Naive thymus-derived CD4-positive, alpha-beta T cell (primary cell): ENCODE measurements around the gene HPF1. TPM values are rescaled to one million over a fixed set of nuclear protein-coding genes. Genes with fewer than 3 reads are reported as not detected.

Experiments
- ATAC-seq: fragments of 150-1000 bp; cut with Tn5 transposase; 2 replicates; pipeline ENCODE4 v1.10.0; 2021; ENCODE audit warnings: mild to moderate bottlenecking, moderate library complexity
- CTCF ChIA-PET: fragments of 350-600 bp; sonication (Branson Sonifier 250); formaldehyde crosslinking; loops from one replicate; lab custom pipeline; 2021; ENCODE audit warnings: antibody characterized with exemption; lab: Charles Lee
- POLR2A ChIA-PET: fragments of 350-600 bp; sonication (Branson Sonifier 250); formaldehyde crosslinking; loops from one replicate; lab custom pipeline; 2021; ENCODE audit warnings: antibody characterized with exemption, inconsistent platforms; lab: Charles Lee
- DNase-seq, 9 donors: peaks; one replicate each; pipeline versions ENCODE4 v3.0.0 to v3.0.0-alpha.2; 2020 to 2022; ENCODE audit warnings: mixed read lengths in 1 of 9
- H3K27ac ChIP-seq: one replicate; pipeline ENCODE4 v1.7.0; 2013; ENCODE audit warnings: mild to moderate bottlenecking, low read depth, low read length, moderate library complexity
- H3K27me3 ChIP-seq, 2 donors: one replicate each; pipeline ENCODE4 v1.7.0; 2013; ENCODE audit warnings: low read length in 2 of 2, mild to moderate bottlenecking in 2 of 2, moderate library complexity in 2 of 2; ENCODE audit not compliant: control insufficient read depth in 2 of 2, insufficient read depth in 2 of 2
- H3K36me3 ChIP-seq, 3 experiments: 1 replicate in 2 of 3; 2 replicates in 1 of 3; pipeline ENCODE4 v1.7.0; 2013; ENCODE audit warnings: low read length in 3 of 3, mild to moderate bottlenecking in 3 of 3, moderate library complexity in 1 of 3; ENCODE audit not compliant: insufficient read depth in 3 of 3, control insufficient read depth in 2 of 3
- H3K4me1 ChIP-seq, 2 donors: one replicate each; pipeline ENCODE4 v1.7.0; 2013; ENCODE audit warnings: low read length in 2 of 2, mild to moderate bottlenecking in 2 of 2, moderate library complexity in 1 of 2; ENCODE audit not compliant: control insufficient read depth in 2 of 2, insufficient read depth in 2 of 2
- H3K4me3 ChIP-seq: 2 replicates; pipeline ENCODE4 v1.7.0; 2013; ENCODE audit warnings: mild to moderate bottlenecking, low read length
- H3K9me3 ChIP-seq, 3 experiments: 1 replicate in 2 of 3; 2 replicates in 1 of 3; pipeline ENCODE4 v1.7.0; 2013; ENCODE audit warnings: low read length in 3 of 3; ENCODE audit not compliant: control insufficient read depth in 2 of 3
- H3K27ac Mint-ChIP-seq, 9 donors: one replicate each; pipeline ENCODE4 v1.8.0; 2020 to 2022; ENCODE audit warnings: mixed read lengths in 9 of 9, mild to moderate bottlenecking in 8 of 9, moderate library complexity in 5 of 9, inconsistent platforms in 2 of 9
- H3K27me3 Mint-ChIP-seq, 5 donors: one replicate each; pipeline ENCODE4 v1.8.0; 2021 to 2022; ENCODE audit warnings: mixed read lengths in 5 of 5, mild to moderate bottlenecking in 1 of 5
- H3K36me3 Mint-ChIP-seq, 5 donors: one replicate each; pipeline ENCODE4 v1.8.0; 2020 to 2022; ENCODE audit warnings: mixed read lengths in 5 of 5, mild to moderate bottlenecking in 3 of 5, inconsistent platforms in 1 of 5
- H3K4me1 Mint-ChIP-seq, 7 donors: one replicate each; pipeline ENCODE4 v1.8.0; 2020 to 2022; ENCODE audit warnings: mixed read lengths in 7 of 7, mild to moderate bottlenecking in 3 of 7, inconsistent platforms in 1 of 7
- H3K4me3 Mint-ChIP-seq, 10 donors: one replicate each; pipeline ENCODE4 v1.8.0; 2020 to 2022; ENCODE audit warnings: mild to moderate bottlenecking in 10 of 10, mixed read lengths in 10 of 10, moderate library complexity in 6 of 10, inconsistent platforms in 2 of 10
- H3K9me3 Mint-ChIP-seq, 11 donors: one replicate each; pipeline ENCODE4 v1.8.0; 2020 to 2022; ENCODE audit warnings: mixed read lengths in 11 of 11, mild to moderate bottlenecking in 4 of 11, inconsistent platforms in 1 of 11, moderate library complexity in 1 of 11
- intact Hi-C, 2 donors: fragments of 100-400 bp; cut with micrococcal nuclease; formaldehyde crosslinking; loops; one replicate each; pipeline ENCODE4 v1.15.1; 2023
- polyA plus RNA-seq, 2 donors: library from polyadenylated mRNA; unstranded; fragments of 300-500 nt; fragmentation: Illumina TruSeq; gene quantifications; one replicate each; pipeline ENCODE4 v1.2.3, GENCODE V29; 2021
- total RNA-seq, 6 experiments: library from RNA in 5 of 6; stranded (reverse) in 5 of 6; gene quantifications; 1 replicate in 5 of 6; 2 replicates in 1 of 6; pipeline ENCODE4 v1.2.3 and lab custom pipeline; 2021 to 2026

Gene HPF1
- total and polyA plus RNA-seq, 7 experiments from 2014 or later, result 9.9 to 41.6 (median 16.0) TPM

DNA sequence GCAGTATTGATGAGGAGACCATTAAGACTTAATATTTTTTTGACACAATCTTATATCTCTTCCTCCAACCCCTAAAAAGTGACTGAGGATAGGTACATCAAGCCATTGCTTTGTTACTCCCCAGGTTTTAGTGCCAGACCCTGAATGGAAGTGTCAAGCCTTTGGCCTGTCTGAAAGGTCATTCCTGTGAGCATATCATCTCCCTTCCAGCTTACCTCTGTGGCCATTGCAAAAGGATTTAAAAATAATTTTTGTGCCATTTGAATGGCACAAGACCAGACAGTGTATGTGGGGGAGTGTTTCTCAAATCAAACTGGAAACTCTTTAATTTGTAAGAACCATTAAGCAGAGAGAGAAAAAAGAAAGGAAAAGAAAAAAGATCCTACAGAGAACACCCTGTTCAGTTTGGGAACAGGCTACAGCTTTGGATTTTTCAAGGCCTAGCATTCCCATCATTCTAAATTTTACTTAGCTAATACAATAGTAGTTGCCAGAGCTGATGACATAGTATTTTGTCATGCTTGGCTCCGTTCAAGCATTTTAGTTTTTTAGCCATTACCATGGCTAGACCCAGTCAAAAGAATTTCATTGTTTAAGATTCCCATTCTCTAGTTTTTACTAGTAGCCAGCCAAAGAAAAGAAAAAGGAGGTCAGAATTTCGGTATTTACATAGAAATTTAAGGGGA is 49.6 kb downstream of the HPF1 start:
- no peaks in the 10 kb centered on the region for H3K9me3 Mint-ChIP-seq
- peaks cover 0 to 6% (median 0%) of the 10 kb centered on the region in 7 donors for H3K4me1 Mint-ChIP-seq
- H3K36me3 ChIP-seq, result peaks cover 0 to 17% (median 0%) of the 10 kb centered on the region in 3 experiments
- H3K27ac Mint-ChIP-seq, result peak overlapping the region in 3 of 9 donors; percentile 61 to 65 (median 64)
- ChIA-PET CTCF (no interaction called here), POLR2A (interaction anchor here (0.8 kb wide), 1 partner anchor 60 kb away, joined by 3 read pairs; no protein-coding TSS in a partner anchor)
- no peaks in the 10 kb centered on the region for H3K9me3 ChIP-seq
- no peak overlapping the region for H3K27ac ChIP-seq
- no peak overlapping the region for H3K4me3 Mint-ChIP-seq
- intact Hi-C loops, result no loop called here
- H3K27me3 ChIP-seq, result no peaks in the 10 kb centered on the region
- H3K36me3 Mint-ChIP-seq, result peaks cover 5 to 40% (median 12%) of the 10 kb centered on the region in 5 donors
- DNase-seq (no peak), ATAC-seq (no peak)
- H3K27me3 Mint-ChIP-seq, result no peaks in the 10 kb centered on the region
- no peaks in the 10 kb centered on the region for H3K4me1 ChIP-seq
- H3K4me3 ChIP-seq, result no peak overlapping the region

DNA sequence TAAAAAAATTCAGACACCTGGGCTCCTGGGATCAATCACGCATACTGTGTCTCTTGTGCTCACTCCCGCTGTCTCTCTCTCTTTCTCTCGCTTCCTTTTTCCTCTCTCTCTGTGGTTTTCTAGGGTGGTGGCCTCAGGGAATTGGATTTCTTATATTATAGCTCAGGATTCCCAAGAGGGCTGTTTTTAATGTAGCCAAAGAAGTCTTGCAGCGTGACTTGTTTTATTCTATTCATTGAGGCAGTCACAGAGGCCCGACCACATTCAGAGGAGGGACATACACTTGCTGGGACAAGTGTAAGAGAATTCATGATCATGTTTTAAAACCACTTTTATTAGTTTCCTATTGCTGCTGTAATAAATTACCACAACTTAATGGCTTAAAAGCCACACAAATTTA is 59.4 kb downstream of the HPF1 start:
- H3K4me1 ChIP-seq, result no peaks in the 10 kb centered on the region
- H3K27ac ChIP-seq, result no peak overlapping the region
- peaks cover 0 to 19% (median 0%) of the 10 kb centered on the region in 3 experiments for H3K36me3 ChIP-seq
- H3K9me3 ChIP-seq, result no peaks in the 10 kb centered on the region
- no peaks in the 10 kb centered on the region for H3K9me3 Mint-ChIP-seq
- H3K36me3 Mint-ChIP-seq, result peaks cover 12 to 47% (median 24%) of the 10 kb centered on the region in 5 donors
- intact Hi-C loops, result loop anchor here in 1 of 2 donors (5.0 kb wide), 1 partner anchor 36 kb away; no protein-coding TSS in a partner anchor
- ChIA-PET CTCF (no interaction called here), POLR2A (no interaction called here)
- peak overlapping the region in 2 of 9 donors; percentile 28 to 51 for H3K27ac Mint-ChIP-seq
- no peaks in the 10 kb centered on the region for H3K27me3 ChIP-seq
- ATAC-seq (no peak), DNase-seq (no peak)
- peaks cover 0 to 1% (median 0%) of the 10 kb centered on the region in 7 donors for H3K4me1 Mint-ChIP-seq
- H3K27me3 Mint-ChIP-seq, result no peaks in the 10 kb centered on the region
- H3K4me3 Mint-ChIP-seq, result no peak overlapping the region
- no peak overlapping the region for H3K4me3 ChIP-seq

DNA sequence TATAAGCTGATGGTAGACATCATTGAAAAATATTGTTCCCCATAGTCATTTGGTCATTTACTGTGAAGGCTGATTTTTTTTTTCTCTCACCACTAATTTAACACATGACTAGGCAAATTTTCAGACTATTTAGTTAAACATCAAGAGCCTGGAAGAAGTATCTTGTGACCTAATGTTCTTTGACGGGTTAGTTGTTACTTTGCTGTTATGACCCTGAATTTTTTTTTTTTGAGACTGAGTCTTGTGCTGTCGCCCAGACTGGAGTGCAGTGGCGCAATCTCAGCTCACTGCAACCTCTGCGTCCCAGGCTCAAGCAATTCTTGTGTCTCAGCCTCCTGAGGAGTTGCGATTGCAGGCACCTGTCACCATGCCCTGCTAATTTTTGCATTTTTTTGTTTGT is 67.0 kb downstream of the HPF1 start:
- DNase-seq (no peak), ATAC-seq (no peak)
- Histone ChIP-seq H3K27me3 (no peaks in the 10 kb centered on the region), H3K9me3 (no peaks in the 10 kb centered on the region), H3K27ac (no peak overlapping the region), H3K36me3 (peaks cover 0 to 17% (median 0%) of the 10 kb centered on the region in 3 experiments), H3K4me1 (peaks cover 0 to 3% of the 10 kb centered on the region in 2 donors), H3K4me3 (no peak overlapping the region)
- Mint-ChIP-seq H3K27ac (no peak overlapping the region), H3K4me3 (no peak overlapping the region), H3K36me3 (peaks cover 0 to 33% (median 26%) of the 10 kb centered on the region in 5 donors), H3K9me3 (no peaks in the 10 kb centered on the region), H3K27me3 (no peaks in the 10 kb centered on the region), H3K4me1 (peaks cover 3 to 21% (median 12%) of the 10 kb centered on the region in 7 donors)
- CTCF ChIA-PET, result no interaction called here
- intact Hi-C loops, result no loop called here
- POLR2A ChIA-PET, result no interaction called here

DNA sequence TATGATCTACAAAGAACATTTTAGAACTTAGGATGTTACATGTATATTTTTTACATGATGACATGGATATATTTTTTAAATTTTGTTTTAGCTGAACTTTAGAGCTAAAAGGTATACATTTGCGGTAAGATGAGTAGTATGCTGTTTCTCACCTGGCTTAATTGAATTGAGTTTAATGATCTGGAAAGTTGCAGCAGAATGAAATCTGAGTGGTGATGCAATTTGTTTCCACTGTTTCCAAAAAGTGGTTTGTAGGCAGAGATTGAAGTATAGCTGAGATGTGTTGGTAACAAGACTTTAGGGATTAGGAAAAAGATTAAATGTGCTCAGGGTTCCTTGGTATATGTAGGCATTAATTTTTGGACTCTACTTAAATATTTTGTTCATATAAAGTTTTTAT is 68.1 kb downstream of the HPF1 start:
- Mint-ChIP-seq H3K27ac (no peak overlapping the region), H3K4me1 (peaks cover 3 to 21% (median 12%) of the 10 kb centered on the region in 7 donors), H3K4me3 (no peak overlapping the region), H3K9me3 (no peaks in the 10 kb centered on the region), H3K36me3 (peaks cover 0 to 33% (median 30%) of the 10 kb centered on the region in 5 donors), H3K27me3 (no peaks in the 10 kb centered on the region)
- Histone ChIP-seq H3K4me3 (no peak overlapping the region), H3K27me3 (no peaks in the 10 kb centered on the region), H3K4me1 (peaks cover 0 to 3% of the 10 kb centered on the region in 2 donors), H3K36me3 (peaks cover 0 to 21% (median 0%) of the 10 kb centered on the region in 3 experiments), H3K9me3 (no peaks in the 10 kb centered on the region), H3K27ac (no peak overlapping the region)
- ChIA-PET CTCF (interaction anchor here (0.6 kb wide), 1 partner anchor 15 kb away, joined by 3 read pairs; no protein-coding TSS in a partner anchor), POLR2A (no interaction called here)
- ATAC-seq, result no peak
- DNase-seq, result no peak
- intact Hi-C loops, result no loop called here

DNA sequence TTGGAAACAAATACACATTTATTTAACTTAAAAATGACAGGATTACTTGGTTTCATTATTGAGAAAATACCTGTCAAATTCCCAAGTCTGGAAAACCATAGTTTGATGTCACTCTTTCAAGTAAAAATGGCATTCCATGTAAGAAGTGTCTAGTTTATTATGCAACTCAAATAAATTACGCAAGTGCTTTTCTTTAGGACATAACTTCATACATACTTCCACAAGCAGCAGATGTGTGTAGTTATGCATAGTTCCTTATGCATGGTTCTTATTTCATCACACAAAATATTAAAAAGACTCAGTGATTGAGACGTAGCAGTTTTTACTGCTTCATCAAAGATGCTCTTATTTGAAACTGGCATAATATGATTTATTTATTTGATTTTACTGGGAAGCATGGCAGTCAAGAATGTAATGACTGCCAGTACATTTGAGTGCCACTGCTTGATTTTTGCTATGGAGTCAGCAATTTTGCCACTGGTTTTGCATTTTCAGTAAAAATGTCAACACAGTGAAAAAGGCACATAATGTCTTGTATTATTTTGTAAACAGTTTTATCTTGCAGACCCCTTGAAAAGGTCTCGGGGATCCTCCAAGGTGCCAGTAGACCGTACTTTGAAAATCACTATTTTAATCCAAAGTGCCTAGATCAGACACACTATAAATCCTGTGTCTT is 75.2 kb downstream of the HPF1 start:
- no peak for ATAC-seq
- Histone ChIP-seq H3K4me1 (no peaks in the 10 kb centered on the region), H3K4me3 (no peak overlapping the region), H3K27me3 (no peaks in the 10 kb centered on the region), H3K36me3 (peaks cover 0 to 11% (median 0%) of the 10 kb centered on the region in 3 experiments), H3K9me3 (no peaks in the 10 kb centered on the region), H3K27ac (no peak overlapping the region)
- no peak overlapping the region for H3K4me3 Mint-ChIP-seq
- POLR2A ChIA-PET, result no interaction called here
- intact Hi-C loops, result no loop called here
- peaks cover 4 to 40% (median 33%) of the 10 kb centered on the region in 5 donors for H3K36me3 Mint-ChIP-seq
- H3K9me3 Mint-ChIP-seq, result peaks cover 0 to 4% (median 0%) of the 10 kb centered on the region in 11 donors
- no peak for DNase-seq
- CTCF ChIA-PET, result no interaction called here
- peaks cover 0 to 12% (median 0%) of the 10 kb centered on the region in 7 donors for H3K4me1 Mint-ChIP-seq
- H3K27ac Mint-ChIP-seq, result peak overlapping the region in 1 of 9 donors; percentile 28
- H3K27me3 Mint-ChIP-seq, result no peaks in the 10 kb centered on the region
